CD4-positive, alpha-beta T cell treated with Interleukin-12 subunit alpha and Interleukin-12 subunit beta, for 1 hour (primary cell): ENCODE results near the gene TGFB1I1.
"Not testable (repeated sequence)": the region's sequence is repeated elsewhere in the genome, so short reads cannot be mapped to it uniquely, and the experiment has no call there.

Source experiments
- DNase-seq: peaks from one replicate; pipeline ENCODE4 v3.0.0-alpha.2; 2020

TGFB1I1 gene

GRCh38 chr16:31519759-31520431 lies 47.9 kb downstream of the TGFB1I1 start:
- no peak for DNase-seq

- DNase-seq = no peak
Measured at GRCh38 chr16:31521368-31521767, 49.4 kb downstream of the TGFB1I1 start.

- no peak for DNase-seq
Measured at GRCh38 chr16:31522071-31522470, 50.1 kb downstream of the TGFB1I1 start.

GRCh38 chr16:31523768-31524167 lies 51.8 kb downstream of the TGFB1I1 start:
- not testable (repeated sequence) for DNase-seq

DNA sequence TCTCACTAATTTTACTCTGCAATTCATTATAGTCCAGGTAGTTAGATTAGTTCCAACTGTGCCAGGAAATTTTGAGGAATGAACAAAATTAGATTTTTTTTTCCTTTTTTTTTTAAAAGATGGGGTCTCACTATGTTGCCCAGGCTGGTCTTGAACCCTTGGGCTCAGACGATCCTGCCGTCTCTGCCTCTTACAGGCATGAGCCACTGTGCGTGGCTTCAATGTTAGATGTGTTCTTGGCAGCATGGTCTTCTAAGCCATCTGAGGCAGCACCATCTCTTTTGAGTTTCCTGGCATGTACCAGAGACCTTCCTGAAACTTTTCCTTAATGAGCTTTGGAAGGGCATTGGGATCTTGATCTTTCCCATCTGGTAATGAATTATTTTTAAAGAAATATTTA lies 53.2 kb downstream of the TGFB1I1 start:
- no peak for DNase-seq
